Measurements from ENCODE around the gene NCKAP5.

DNA sequence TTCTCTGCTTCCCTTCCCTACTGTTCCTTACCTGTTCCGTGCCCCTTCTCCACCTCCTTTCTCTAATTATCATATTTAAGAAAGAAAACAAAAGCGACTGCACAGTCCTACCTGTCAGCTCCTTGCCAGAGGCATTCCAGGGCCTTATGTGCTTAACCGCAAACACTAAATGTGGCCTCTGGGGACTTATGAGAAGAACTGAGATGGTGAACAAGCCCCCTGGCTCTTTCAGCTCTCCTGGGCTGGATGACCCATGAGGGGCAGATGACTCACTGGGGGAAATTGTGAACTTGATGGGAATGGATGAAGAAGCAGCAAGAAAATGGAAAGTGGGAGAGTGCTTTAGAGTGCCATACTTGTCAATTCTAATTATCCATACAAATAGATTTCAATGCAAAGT lies 792.0 kb downstream of the NCKAP5 start:
- no peak for TF ChIP-seq MAX (IDR thresholded peaks at IDR 0.05)
- no peak for TF ChIP-seq CTCF (IDR thresholded peaks at IDR 0.05; ENCODE audit: control extremely low read depth in 1 of 3, insufficient read depth in 1 of 3, low read depth in 1 of 3, low read length in 3 of 3)
- no peak for TF ChIP-seq TAF1 (IDR thresholded peaks at IDR 0.05; ENCODE audit: low read depth, low read length)
- no peak for TF ChIP-seq EZH2 (IDR thresholded peaks at IDR 0.05; ENCODE audit: low read depth, low read length, severe bottlenecking)
- no peak for TF ChIP-seq JUND (IDR thresholded peaks at IDR 0.05; ENCODE audit: low read length)
- TF ChIP-seq EP300 (IDR thresholded peaks at IDR 0.05; ENCODE audit: borderline replicate concordance in 1 of 2, low read depth in 2 of 2, low read length in 2 of 2) = no peak
- no peak for TF ChIP-seq POLR2AphosphoS5 (IDR thresholded peaks at IDR 0.05; ENCODE audit: low read depth, low read length)
- no peak for TF ChIP-seq BRCA1 (IDR thresholded peaks at IDR 0.05; ENCODE audit: low read depth, low read length)
